CD4-positive, alpha-beta T cell treated with Interleukin-1 beta for 1 hour (primary cell): ENCODE results near the gene CLSTN2.

Source experiments
- DNase-seq, 2 donors: peaks; one replicate each; pipeline ENCODE4 v3.0.0-alpha.2; 2020 to 2022

Gene CLSTN2

GRCh38 chr3:140572334-140572733, 637.3 kb downstream of the CLSTN2 start:
- DNase-seq: no peak

- no peak for DNase-seq
These were observed 638.0 kb downstream of the CLSTN2 start for GRCh38 chr3:140573011-140573410.

- DNase-seq: no peak
These were observed 639.4 kb downstream of the CLSTN2 start for GRCh38 chr3:140574375-140574774.

- no peak for DNase-seq
These were observed 641.5 kb downstream of the CLSTN2 start for GRCh38 chr3:140576449-140576848.

- no peak for DNase-seq
These were observed 642.9 kb downstream of the CLSTN2 start for GRCh38 chr3:140577911-140578310.

- no peak for DNase-seq
These were observed 644.3 kb downstream of the CLSTN2 start for GRCh38 chr3:140579260-140579659.

GRCh38 chr3:140580746-140581145, 645.8 kb downstream of the CLSTN2 start:
- no peak for DNase-seq

GRCh38 chr3:140584549-140584948, 649.6 kb downstream of the CLSTN2 start:
- DNase-seq: no peak

GRCh38 chr3:140585828-140586227, 650.8 kb downstream of the CLSTN2 start:
- no peak for DNase-seq

- DNase-seq: no peak
These were observed 651.3 kb downstream of the CLSTN2 start for GRCh38 chr3:140586311-140586710.

- no peak for DNase-seq
These were observed 653.6 kb downstream of the CLSTN2 start for GRCh38 chr3:140588558-140588957.

GRCh38 chr3:140593766-140594165, 658.8 kb downstream of the CLSTN2 start:
- no peak for DNase-seq

- DNase-seq: no peak
These were observed 660.3 kb downstream of the CLSTN2 start for GRCh38 chr3:140595295-140595694.

- DNase-seq: no peak
These were observed 662.4 kb downstream of the CLSTN2 start for GRCh38 chr3:140597364-140597763.

GRCh38 chr3:140597792-140598191, 662.8 kb downstream of the CLSTN2 start:
- DNase-seq: no peak

GRCh38 chr3:140599009-140599408, 664.0 kb downstream of the CLSTN2 start:
- no peak for DNase-seq

- no peak for DNase-seq
These were observed 664.5 kb downstream of the CLSTN2 start for GRCh38 chr3:140599496-140599895.

- DNase-seq: no peak
These were observed 666.9 kb downstream of the CLSTN2 start for GRCh38 chr3:140601881-140602280.

GRCh38 chr3:140602781-140603180, 667.8 kb downstream of the CLSTN2 start:
- no peak for DNase-seq

GRCh38 chr3:140603766-140604165, 668.8 kb downstream of the CLSTN2 start:
- DNase-seq: no peak

GRCh38 chr3:140610544-140610943, 675.6 kb downstream of the CLSTN2 start:
- DNase-seq: no peak

GRCh38 chr3:140614001-140614400, 679.0 kb downstream of the CLSTN2 start:
- DNase-seq: no peak

GRCh38 chr3:140617135-140617534, 682.1 kb downstream of the CLSTN2 start:
- no peak for DNase-seq

- no peak for DNase-seq
These were observed 691.9 kb downstream of the CLSTN2 start for GRCh38 chr3:140626856-140627255.
